Breast epithelium (tissue), 3 donors: ENCODE measurements around the gene ZFYVE16.

Experiments used
- POLR2A ChIP-seq: fragments of 450-650 bp; IDR thresholded peaks from one replicate; pipeline ENCODE4 v1.6.1; 2016; ENCODE audit warnings: antibody characterized with exemption, mild to moderate bottlenecking, moderate library complexity
- POLR2AphosphoS5 ChIP-seq, 3 donors: sonication (generic); formaldehyde crosslinking; IDR thresholded peaks; one replicate each; pipeline ENCODE4 v1.6.1; 2017; ENCODE audit warnings: antibody characterized with exemption in 3 of 3
- TF ChIP-seq, protein P1 (sequence below), 3 donors: fragments of 450-650 bp; IDR thresholded peaks; one replicate each; pipeline ENCODE4 v1.5.1; 2016 to 2017; ENCODE audit warnings: antibody characterized with exemption in 3 of 3, mild to moderate bottlenecking in 3 of 3, moderate library complexity in 3 of 3

GRCh38 chr5:80407735-80408483, at the start of gene ZFYVE16:
- TF ChIP-seq POLR2A (peak; percentile 84), POLR2AphosphoS5 (IDR thresholded peaks at IDR 0.05) (peak; percentile 71 to 94 (median 82))
- TF ChIP-seq, protein P1, sequence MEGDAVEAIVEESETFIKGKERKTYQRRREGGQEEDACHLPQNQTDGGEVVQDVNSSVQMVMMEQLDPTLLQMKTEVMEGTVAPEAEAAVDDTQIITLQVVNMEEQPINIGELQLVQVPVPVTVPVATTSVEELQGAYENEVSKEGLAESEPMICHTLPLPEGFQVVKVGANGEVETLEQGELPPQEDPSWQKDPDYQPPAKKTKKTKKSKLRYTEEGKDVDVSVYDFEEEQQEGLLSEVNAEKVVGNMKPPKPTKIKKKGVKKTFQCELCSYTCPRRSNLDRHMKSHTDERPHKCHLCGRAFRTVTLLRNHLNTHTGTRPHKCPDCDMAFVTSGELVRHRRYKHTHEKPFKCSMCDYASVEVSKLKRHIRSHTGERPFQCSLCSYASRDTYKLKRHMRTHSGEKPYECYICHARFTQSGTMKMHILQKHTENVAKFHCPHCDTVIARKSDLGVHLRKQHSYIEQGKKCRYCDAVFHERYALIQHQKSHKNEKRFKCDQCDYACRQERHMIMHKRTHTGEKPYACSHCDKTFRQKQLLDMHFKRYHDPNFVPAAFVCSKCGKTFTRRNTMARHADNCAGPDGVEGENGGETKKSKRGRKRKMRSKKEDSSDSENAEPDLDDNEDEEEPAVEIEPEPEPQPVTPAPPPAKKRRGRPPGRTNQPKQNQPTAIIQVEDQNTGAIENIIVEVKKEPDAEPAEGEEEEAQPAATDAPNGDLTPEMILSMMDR (IDR thresholded peaks at IDR 0.05): peak; percentile 37 to 59 (median 37)
